Parathyroid adenoma (tissue), 2 donors: ENCODE results near the gene PCSK5.

Source experiments
- H2AFZ ChIP-seq: fragments of 300-600 bp; sonication (generic); one replicate; pipeline ENCODE4 v1.7.0; 2017; ENCODE audit warnings: antibody characterized with exemption, mild to moderate bottlenecking
- H3K27ac ChIP-seq: fragments of 300-600 bp; sonication (generic); one replicate; pipeline ENCODE4 v1.7.0; 2017
- H3K27me3 ChIP-seq: fragments of 300-600 bp; sonication (generic); one replicate; pipeline ENCODE4 v1.7.0; 2017; ENCODE audit warnings: low read length; ENCODE audit not compliant: control insufficient read depth, insufficient read depth
- H3K36me3 ChIP-seq: fragments of 300-600 bp; sonication (generic); one replicate; pipeline ENCODE4 v1.7.0; 2017; ENCODE audit warnings: low read length; ENCODE audit not compliant: control insufficient read depth, insufficient read depth
- H3K4me1 ChIP-seq: fragments of 300-600 bp; sonication (generic); one replicate; pipeline ENCODE4 v1.7.0; 2017; ENCODE audit warnings: control low read depth
- H3K4me2 ChIP-seq: fragments of 300-600 bp; sonication (generic); one replicate; pipeline ENCODE4 v1.7.0; 2017; ENCODE audit warnings: low read length
- H3K4me3 ChIP-seq: fragments of 300-600 bp; sonication (generic); one replicate; pipeline ENCODE4 v1.7.0; 2017; ENCODE audit warnings: low read depth, low read length
- H3K79me2 ChIP-seq: fragments of 300-600 bp; sonication (generic); one replicate; pipeline ENCODE4 v1.7.0; 2017; ENCODE audit warnings: control low read depth
- H3K9ac ChIP-seq: fragments of 300-600 bp; sonication (generic); one replicate; pipeline ENCODE4 v1.7.0; 2017; ENCODE audit warnings: mild to moderate bottlenecking
- H3K9me3 ChIP-seq: fragments of 300-600 bp; sonication (generic); one replicate; pipeline ENCODE4 v1.7.0; 2017; ENCODE audit warnings: low read length; ENCODE audit not compliant: control insufficient read depth
- TF ChIP-seq, protein P1 (sequence below): fragments of 300-600 bp; sonication (generic); IDR thresholded peaks from one replicate; pipeline ENCODE4 v1.7.0; 2017; ENCODE audit warnings: antibody characterized with exemption, mild to moderate bottlenecking
- donor health status: primary hyperparathyroidism.

Gene PCSK5

DNA sequence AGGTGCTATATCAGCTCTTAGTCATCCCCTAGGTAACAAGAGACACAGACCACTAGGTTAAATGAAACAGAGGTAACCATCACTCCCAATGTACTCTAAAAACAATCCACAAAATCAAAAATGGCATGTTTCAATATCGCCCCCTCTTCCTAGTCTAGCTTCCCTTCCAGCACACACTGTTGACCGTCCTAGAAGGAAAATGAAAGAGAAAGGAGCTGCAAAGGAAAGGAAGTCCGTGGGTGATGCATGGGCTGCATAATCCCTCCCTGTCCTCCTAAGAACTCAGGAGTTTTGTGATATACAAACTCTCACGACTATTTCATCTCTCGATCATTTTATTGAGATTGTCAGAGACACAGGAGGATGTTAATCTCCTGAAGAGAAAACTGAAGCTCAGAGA, 402.2 kb downstream of the PCSK5 start:
- Histone ChIP-seq H3K36me3 (no peaks in the 10 kb centered on the region), H3K9ac (no peak overlapping the region), H3K79me2 (no peaks in the 10 kb centered on the region), H3K9me3 (no peaks in the 10 kb centered on the region), H3K4me1 (no peaks in the 10 kb centered on the region), H2AFZ (no peak overlapping the region), H3K27ac (no peak overlapping the region), H3K27me3 (no peaks in the 10 kb centered on the region), H3K4me3 (no peak overlapping the region), H3K4me2 (no peak overlapping the region)
- TF ChIP-seq, protein P1, sequence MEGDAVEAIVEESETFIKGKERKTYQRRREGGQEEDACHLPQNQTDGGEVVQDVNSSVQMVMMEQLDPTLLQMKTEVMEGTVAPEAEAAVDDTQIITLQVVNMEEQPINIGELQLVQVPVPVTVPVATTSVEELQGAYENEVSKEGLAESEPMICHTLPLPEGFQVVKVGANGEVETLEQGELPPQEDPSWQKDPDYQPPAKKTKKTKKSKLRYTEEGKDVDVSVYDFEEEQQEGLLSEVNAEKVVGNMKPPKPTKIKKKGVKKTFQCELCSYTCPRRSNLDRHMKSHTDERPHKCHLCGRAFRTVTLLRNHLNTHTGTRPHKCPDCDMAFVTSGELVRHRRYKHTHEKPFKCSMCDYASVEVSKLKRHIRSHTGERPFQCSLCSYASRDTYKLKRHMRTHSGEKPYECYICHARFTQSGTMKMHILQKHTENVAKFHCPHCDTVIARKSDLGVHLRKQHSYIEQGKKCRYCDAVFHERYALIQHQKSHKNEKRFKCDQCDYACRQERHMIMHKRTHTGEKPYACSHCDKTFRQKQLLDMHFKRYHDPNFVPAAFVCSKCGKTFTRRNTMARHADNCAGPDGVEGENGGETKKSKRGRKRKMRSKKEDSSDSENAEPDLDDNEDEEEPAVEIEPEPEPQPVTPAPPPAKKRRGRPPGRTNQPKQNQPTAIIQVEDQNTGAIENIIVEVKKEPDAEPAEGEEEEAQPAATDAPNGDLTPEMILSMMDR = no peak

GRCh38 chr9:76294301-76294700, 403.8 kb downstream of the PCSK5 start:
- H3K4me3 ChIP-seq = no peak overlapping the region
- TF ChIP-seq, protein P1 = no peak
- no peaks in the 10 kb centered on the region for H3K36me3 ChIP-seq
- no peak overlapping the region for H3K4me2 ChIP-seq
- H3K9ac ChIP-seq = no peak overlapping the region
- no peaks in the 10 kb centered on the region for H3K9me3 ChIP-seq
- H3K27me3 ChIP-seq = no peaks in the 10 kb centered on the region
- H3K79me2 ChIP-seq = no peaks in the 10 kb centered on the region
- no peaks in the 10 kb centered on the region for H3K4me1 ChIP-seq
- no peak overlapping the region for H3K27ac ChIP-seq
- H2AFZ ChIP-seq = no peak overlapping the region

DNA sequence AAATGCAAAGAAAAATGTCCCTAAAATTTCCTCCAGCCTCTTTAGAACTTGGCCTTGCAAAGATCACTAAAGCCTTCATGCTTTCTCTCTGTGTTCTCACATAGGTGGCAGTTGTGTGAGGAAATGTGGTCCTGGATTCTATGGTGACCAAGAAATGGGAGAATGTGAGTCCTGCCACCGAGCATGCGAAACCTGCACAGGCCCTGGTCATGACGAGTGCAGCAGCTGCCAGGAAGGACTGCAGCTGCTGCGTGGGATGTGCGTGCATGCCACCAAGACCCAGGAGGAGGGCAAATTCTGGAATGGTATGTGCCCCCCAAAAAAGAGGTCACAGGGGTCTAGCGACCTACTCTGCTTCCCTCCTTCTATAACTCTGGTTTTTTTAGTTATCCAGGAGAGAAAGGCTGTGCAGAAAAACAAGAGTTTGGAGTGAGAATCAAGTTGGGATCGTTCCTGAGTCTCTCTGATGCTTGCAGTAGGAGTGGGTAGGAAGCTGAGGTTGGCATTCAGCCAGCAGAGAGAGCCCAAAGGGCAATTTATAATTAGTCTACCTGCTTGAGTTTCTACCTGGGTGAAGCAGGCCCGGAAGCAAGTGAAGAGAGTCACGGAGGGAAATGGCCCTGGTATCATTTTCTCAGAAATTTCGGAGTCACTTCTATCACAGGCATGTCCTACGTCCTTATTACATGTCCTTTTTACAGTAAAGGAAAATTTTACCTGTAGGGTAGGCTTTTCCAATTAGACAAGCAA, 406.3 kb downstream of the PCSK5 start:
- Histone ChIP-seq H3K9me3 (no peaks in the 10 kb centered on the region), H3K9ac (no peak overlapping the region), H3K4me3 (no peak overlapping the region), H3K36me3 (no peaks in the 10 kb centered on the region), H3K79me2 (no peaks in the 10 kb centered on the region), H3K4me1 (no peaks in the 10 kb centered on the region), H2AFZ (no peak overlapping the region), H3K4me2 (no peak overlapping the region), H3K27ac (no peak overlapping the region), H3K27me3 (no peaks in the 10 kb centered on the region)
- TF ChIP-seq, protein P1 = no peak

DNA sequence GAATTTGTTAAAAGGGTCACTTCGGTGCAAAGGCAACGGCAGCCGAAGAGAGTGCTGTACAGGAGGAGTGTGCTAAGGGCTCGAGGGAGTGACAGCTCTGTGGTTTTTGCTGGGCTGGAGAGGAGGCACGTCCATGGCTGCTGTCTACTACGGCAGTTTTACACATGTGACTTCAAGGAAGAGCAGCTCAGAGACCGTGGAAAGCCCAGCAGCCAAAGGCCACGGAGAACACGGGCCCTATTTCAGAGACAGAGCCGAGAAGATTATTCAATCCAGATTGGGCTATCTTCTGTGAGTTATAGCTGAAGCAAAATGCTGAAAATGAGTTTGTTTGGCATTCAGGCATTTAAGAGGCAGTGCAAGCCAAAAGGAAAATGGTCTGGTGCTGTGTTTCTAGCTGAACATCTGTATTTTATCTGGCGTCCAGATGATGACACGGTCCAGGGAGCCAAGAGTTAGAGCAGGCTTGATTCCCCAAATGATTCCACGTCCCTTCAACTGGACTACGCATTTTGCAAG, 407.3 kb downstream of the PCSK5 start:
- Histone ChIP-seq H2AFZ (no peak overlapping the region), H3K9ac (no peak overlapping the region), H3K79me2 (no peaks in the 10 kb centered on the region), H3K4me2 (no peak overlapping the region), H3K27ac (no peak overlapping the region), H3K9me3 (no peaks in the 10 kb centered on the region), H3K4me1 (no peaks in the 10 kb centered on the region), H3K4me3 (no peak overlapping the region), H3K36me3 (no peaks in the 10 kb centered on the region), H3K27me3 (no peaks in the 10 kb centered on the region)
- TF ChIP-seq, protein P1 = no peak
